Fibroblast of pulmonary artery (primary cell): ENCODE data around the gene MAP2K1.
A peak's percentile ranks its signal among the peaks of the same experiment; 100 is the strongest.

Experiments used
- DNase-seq: peaks from one replicate; pipeline ENCODE4 v3.0.0-alpha.2; 2010; ENCODE audit warnings: low read depth
- H3K4me3 ChIP-seq: replicated peaks from 2 replicates; pipeline ENCODE4 v1.5.1; 2011; ENCODE audit warnings: low read depth, mild to moderate bottlenecking, control low read depth, low read length, moderate library complexity
- CTCF ChIP-seq: IDR thresholded peaks from 2 replicates; pipeline ENCODE4 v1.5.1; 2011; ENCODE audit warnings: mild to moderate bottlenecking, control low read depth, low read length, inconsistent platforms; ENCODE audit errors: missing control alignments

MAP2K1 gene

GRCh38 chr15:66424963-66425612 is 38.4 kb downstream of the MAP2K1 start:
- H3K4me3 ChIP-seq: no peak overlapping the region
- no peak for DNase-seq
- no peak for TF ChIP-seq CTCF

- DNase-seq: no peak
- no peak for TF ChIP-seq CTCF
- H3K4me3 ChIP-seq: no peak overlapping the region
Observed at GRCh38 chr15:66425837-66426236, 39.1 kb downstream of the MAP2K1 start.

- no peak overlapping the region for H3K4me3 ChIP-seq
- no peak for DNase-seq
- TF ChIP-seq CTCF: no peak
Observed at GRCh38 chr15:66429117-66429516, 42.4 kb downstream of the MAP2K1 start.

- DNase-seq: no peak
- TF ChIP-seq CTCF: no peak
Observed at GRCh38 chr15:66429546-66429945, 42.8 kb downstream of the MAP2K1 start.

GRCh38 chr15:66430627-66431255 is 44.0 kb downstream of the MAP2K1 start:
- no peak for TF ChIP-seq CTCF
- H3K4me3 ChIP-seq: no peak overlapping the region
- no peak for DNase-seq

More at GRCh38 chr15:66429546-66429945, 42.8 kb downstream of the MAP2K1 start:
- H3K4me3 ChIP-seq: no peak overlapping the region

GRCh38 chr15:66433726-66434125 is 47.0 kb downstream of the MAP2K1 start:
- TF ChIP-seq CTCF: no peak
- no peak overlapping the region for H3K4me3 ChIP-seq
- DNase-seq: peak; percentile 29

- no peak for DNase-seq
- no peak for TF ChIP-seq CTCF
- no peak overlapping the region for H3K4me3 ChIP-seq
Observed at GRCh38 chr15:66440501-66440900, 53.8 kb downstream of the MAP2K1 start.
